Ascending aorta (tissue), 2 donors: ENCODE results near the gene SELL. TPM values are rescaled to one million over a fixed set of nuclear protein-coding genes. Genes with fewer than 3 reads are reported as not detected.

Experiments used
- DNase-seq, 2 donors: peaks; one replicate each; pipeline ENCODE4 v3.0.0-alpha.2; 2019; ENCODE audit warnings: low spot score in 2 of 2
- H3K27ac ChIP-seq, 2 donors: fragments of 200-600 bp; sonication (generic); one replicate each; pipeline ENCODE4 v1.5.1; 2016 to 2017; ENCODE audit warnings: mild to moderate bottlenecking in 1 of 2
- H3K27me3 ChIP-seq: fragments of 200-600 bp; sonication (generic); one replicate; pipeline ENCODE4 v1.5.1; 2017
- H3K36me3 ChIP-seq, 2 donors: fragments of 200-600 bp; sonication (generic); one replicate each; pipeline ENCODE4 v1.5.1; 2016
- H3K4me1 ChIP-seq, 2 donors: fragments of 200-600 bp; sonication (generic); one replicate each; pipeline ENCODE4 v1.5.1; 2016 to 2017; ENCODE audit warnings: mild to moderate bottlenecking in 1 of 2
- H3K4me3 ChIP-seq, 2 donors: fragments of 200-600 bp; sonication (generic); one replicate each; pipeline ENCODE4 v1.5.1; 2016 to 2017; ENCODE audit warnings: mild to moderate bottlenecking in 1 of 2
- H3K9me3 ChIP-seq, 2 donors: fragments of 200-600 bp; sonication (generic); one replicate each; pipeline ENCODE4 v1.5.1; 2016
- intact Hi-C: fragments of 100-400 bp; cut with DNase I; formaldehyde crosslinking; loops from one replicate; pipeline ENCODE4 v1.15.1; 2023
- total RNA-seq: library from RNA; depleted of rRNA; stranded (reverse); fragments of >200 nt; gene quantifications from one replicate; pipeline ENCODE4 v1.1.0, GENCODE V29; 2016
- TF ChIP-seq, protein P1 (sequence below), 3 experiments: fragments of 200-600 bp in 2 of 3; fragments of 450-650 bp in 1 of 3; sonication (generic) in 2 of 3; IDR thresholded peaks; one replicate each; pipeline ENCODE4 v1.5.1; 2016 to 2019; ENCODE audit warnings: antibody characterized with exemption in 3 of 3, mild to moderate bottlenecking in 1 of 3, moderate library complexity in 1 of 3

SELL gene
- total RNA-seq, 1 donor from 2014 or later: 1.9 TPM

- H3K27me3 ChIP-seq: no peaks in the 10 kb centered on the region
- H3K9me3 ChIP-seq: no peaks in the 10 kb centered on the region
- no peaks in the 10 kb centered on the region for H3K36me3 ChIP-seq
- intact Hi-C loops: no loop called here
- TF ChIP-seq, protein P1, sequence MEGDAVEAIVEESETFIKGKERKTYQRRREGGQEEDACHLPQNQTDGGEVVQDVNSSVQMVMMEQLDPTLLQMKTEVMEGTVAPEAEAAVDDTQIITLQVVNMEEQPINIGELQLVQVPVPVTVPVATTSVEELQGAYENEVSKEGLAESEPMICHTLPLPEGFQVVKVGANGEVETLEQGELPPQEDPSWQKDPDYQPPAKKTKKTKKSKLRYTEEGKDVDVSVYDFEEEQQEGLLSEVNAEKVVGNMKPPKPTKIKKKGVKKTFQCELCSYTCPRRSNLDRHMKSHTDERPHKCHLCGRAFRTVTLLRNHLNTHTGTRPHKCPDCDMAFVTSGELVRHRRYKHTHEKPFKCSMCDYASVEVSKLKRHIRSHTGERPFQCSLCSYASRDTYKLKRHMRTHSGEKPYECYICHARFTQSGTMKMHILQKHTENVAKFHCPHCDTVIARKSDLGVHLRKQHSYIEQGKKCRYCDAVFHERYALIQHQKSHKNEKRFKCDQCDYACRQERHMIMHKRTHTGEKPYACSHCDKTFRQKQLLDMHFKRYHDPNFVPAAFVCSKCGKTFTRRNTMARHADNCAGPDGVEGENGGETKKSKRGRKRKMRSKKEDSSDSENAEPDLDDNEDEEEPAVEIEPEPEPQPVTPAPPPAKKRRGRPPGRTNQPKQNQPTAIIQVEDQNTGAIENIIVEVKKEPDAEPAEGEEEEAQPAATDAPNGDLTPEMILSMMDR (IDR thresholded peaks at IDR 0.05): no peak
- DNase-seq: no peak
- no peak overlapping the region for H3K27ac ChIP-seq
- no peaks in the 10 kb centered on the region for H3K4me1 ChIP-seq
- H3K4me3 ChIP-seq: no peak overlapping the region
These were observed 63.2 kb downstream of the SELL start for GRCh38 chr1:169648187-169648586.

GRCh38 chr1:169647512-169647911 lies 63.9 kb downstream of the SELL start:
- intact Hi-C loops: no loop called here
- H3K27ac ChIP-seq: no peak overlapping the region
- DNase-seq: no peak
- H3K4me1 ChIP-seq: no peaks in the 10 kb centered on the region
- no peaks in the 10 kb centered on the region for H3K27me3 ChIP-seq
- no peaks in the 10 kb centered on the region for H3K36me3 ChIP-seq
- TF ChIP-seq, protein P1 (IDR thresholded peaks at IDR 0.05): no peak
- no peaks in the 10 kb centered on the region for H3K9me3 ChIP-seq
- H3K4me3 ChIP-seq: no peak overlapping the region

DNA sequence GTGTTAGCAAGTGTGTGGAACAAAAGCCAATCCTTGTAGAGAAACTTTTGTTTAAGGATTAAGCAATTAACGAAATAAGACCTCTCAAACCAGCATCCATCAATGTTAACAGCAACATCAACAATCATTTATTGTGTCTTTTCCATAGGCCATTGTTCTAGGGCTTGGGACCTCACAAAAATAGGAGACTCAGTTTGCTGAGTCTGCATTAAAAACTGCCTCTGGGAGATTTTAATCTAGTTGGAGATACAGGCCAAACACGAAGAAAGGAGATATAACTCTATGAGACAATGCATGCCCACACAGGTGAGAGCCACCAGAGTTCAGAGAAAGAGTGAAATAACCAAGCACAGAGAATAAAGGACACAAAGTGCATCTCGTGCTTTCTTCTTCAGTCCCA lies 67.1 kb downstream of the SELL start:
- H3K36me3 ChIP-seq: no peaks in the 10 kb centered on the region
- H3K4me3 ChIP-seq: no peak overlapping the region
- no peaks in the 10 kb centered on the region for H3K4me1 ChIP-seq
- H3K27ac ChIP-seq: no peak overlapping the region
- H3K27me3 ChIP-seq: no peaks in the 10 kb centered on the region
- no peak for DNase-seq
- intact Hi-C loops: no loop called here
- TF ChIP-seq, protein P1 (IDR thresholded peaks at IDR 0.05): no peak
- H3K9me3 ChIP-seq: no peaks in the 10 kb centered on the region

Other genes starting within 250 kb of the SELL start
- gene SLC19A2, start 225.7 kb downstream of the SELL start, total RNA-seq: 36.7 TPM
- gene F5, start 125.1 kb downstream of the SELL start, total RNA-seq: not detected
- gene SELP, start 81.5 kb downstream of the SELL start, total RNA-seq: 40.0 TPM
- gene SELE, start 22.5 kb upstream of the SELL start, total RNA-seq: 9.0 TPM
- 19.2 TPM for gene METTL18, start 83.3 kb upstream of the SELL start, total RNA-seq
- gene SCYL3, start 182.3 kb upstream of the SELL start, total RNA-seq: 0.96 TPM